Right lobe of liver (tissue), 6 donors: ENCODE results near the gene SF3A1. TPM values are rescaled to one million over a fixed set of nuclear protein-coding genes. Genes with fewer than 3 reads are reported as not detected.

Experiments
- ATAC-seq, 4 donors: fragments of 200-7000 bp; cut with Tn5 transposase; one replicate each; pipeline ENCODE4 v1.9.1; 2020; ENCODE audit warnings: mild to moderate bottlenecking in 4 of 4, moderate library complexity in 4 of 4
- DNase-seq, 3 donors: peaks; one replicate each; pipeline ENCODE4 v3.0.0-alpha.2; 2020
- H3K27ac ChIP-seq, 3 donors: fragments of 200-600 bp; one replicate each; pipeline ENCODE4 v1.8.0; 2022
- H3K27me3 ChIP-seq, 2 donors: fragments of 200-600 bp; one replicate each; pipeline ENCODE4 v1.8.0; 2022
- H3K36me3 ChIP-seq, 4 donors: fragments of 200-600 bp; sonication (generic) in 1 of 4; one replicate each; pipeline versions ENCODE4 v1.5.1 to v1.8.0; 2017 to 2022; ENCODE audit warnings: control low read depth in 1 of 4
- H3K4me1 ChIP-seq, 4 donors: fragments of 200-600 bp; sonication (generic) in 1 of 4; one replicate each; pipeline versions ENCODE4 v1.5.1 to v1.8.0; 2017 to 2022; ENCODE audit warnings: control low read depth in 1 of 4
- H3K4me3 ChIP-seq, 3 donors: fragments of 200-600 bp; one replicate each; pipeline ENCODE4 v1.8.0; 2022
- H3K9me3 ChIP-seq, 4 donors: fragments of 200-600 bp; sonication (generic) in 1 of 4; one replicate each; pipeline versions ENCODE4 v1.5.1 to v1.8.0; 2017 to 2022; ENCODE audit warnings: control low read depth in 1 of 4
- CTCF ChIP-seq, 4 donors: fragments of 200-600 bp in 3 of 4; fragments of 450-650 bp in 1 of 4; IDR thresholded peaks; one replicate each; pipeline versions ENCODE4 v1.5.1 to v1.8.0; 2016 to 2022; ENCODE audit warnings: antibody characterized with exemption in 4 of 4, mild to moderate bottlenecking in 2 of 4
- POLR2A ChIP-seq: fragments of 450-650 bp; IDR thresholded peaks from one replicate; pipeline ENCODE4 v1.6.1; 2017; ENCODE audit warnings: antibody characterized with exemption, mild to moderate bottlenecking
- WGBS: methylation state at CpG from one replicate; pipeline ENCODE4 v1.1.6; 2018; ENCODE audit warnings: low coverage, low lambda C conversion rate; ENCODE audit not compliant: insufficient coverage; ENCODE audit errors: missing lambda C conversion rate; 5-methylcytosine and 5-hydroxymethylcytosine counted together
- intact Hi-C, 2 donors: fragments of 100-400 bp; cut with DNase I; formaldehyde crosslinking; loops; one replicate each; pipeline versions ENCODE4 v1.11.2 to v1.14.1; 2022
- total RNA-seq, 6 experiments: library from RNA; depleted of rRNA in 2 of 6; stranded (reverse); fragments of >200 nt in 2 of 6; fragmentation: NEBNext Ultra II Directional in 3 of 6; extraction: Animal tissue kit (Norgen Biotek cat#: 25700) in 3 of 6; gene quantifications; one replicate each; pipeline versions ENCODE4 v1.1.0 to v1.2.4, GENCODE V29; 2016 to 2023
- donor health status: DM: no; HTN: yes; CAD: no.
- donor health status: DM: no; HTN: no; CAD: no.
- donor health status: DM: no; HTN: no; CAD: no.
- donor health status: DM: no; HTN: yes; CAD: no.
- donor health status: DM: no; HTN: yes; CAD: no.

Gene SF3A1
- total RNA-seq, 6 experiments from 2014 or later, result 42.6 to 72.8 (median 66.5) TPM

DNA sequence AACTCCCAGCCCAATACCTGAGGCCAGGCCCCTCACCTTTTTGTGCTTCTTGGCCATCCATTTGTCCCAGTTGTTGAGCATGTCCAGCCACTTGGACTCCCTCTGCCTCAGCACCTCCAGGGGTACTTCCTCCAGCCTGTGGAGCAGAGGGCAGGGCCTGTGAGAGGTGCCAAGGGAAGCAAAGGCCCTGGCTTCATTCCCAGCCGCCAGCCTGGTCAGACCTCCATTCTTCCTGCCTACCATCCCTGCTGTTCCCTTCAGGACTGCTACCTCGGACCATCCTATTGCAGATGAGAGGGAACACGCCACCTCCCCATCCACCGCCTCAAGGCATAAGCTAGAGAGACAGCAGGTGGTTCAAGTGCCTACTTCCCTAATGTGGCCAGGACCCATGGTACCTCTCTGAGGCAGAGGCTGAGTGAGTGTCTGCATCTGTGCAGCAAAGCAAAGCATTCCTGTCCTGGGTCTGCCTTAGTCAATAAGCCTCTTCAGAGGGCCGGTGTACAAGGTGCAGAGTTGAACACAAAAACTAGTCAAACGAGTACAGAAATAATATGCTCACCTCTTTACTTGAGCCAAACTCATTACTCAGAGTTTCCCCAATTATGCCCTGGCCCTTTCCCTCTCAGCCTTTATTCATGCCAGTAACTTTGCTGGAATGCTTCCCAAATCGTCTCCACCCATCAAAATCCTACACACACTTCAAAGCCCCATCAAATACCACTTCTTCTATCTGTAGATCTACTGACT lies 52.0 kb downstream of the SF3A1 start:
- DNase-seq (peak in 1 of 3 donors; percentile 51), ATAC-seq (peak in 2 of 4 donors; percentile 2 to 8)
- Histone ChIP-seq H3K27ac (peak overlapping the region; percentile 23 to 66 (median 44)), H3K27me3 (no peaks in the 10 kb centered on the region), H3K4me1 (peaks cover 0 to 49% (median 0%) of the 10 kb centered on the region in 4 donors), H3K36me3 (peaks cover 0 to 29% (median under 1%) of the 10 kb centered on the region in 4 donors), H3K9me3 (no peaks in the 10 kb centered on the region), H3K4me3 (no peak overlapping the region)
- 59% methylated on average over 5 of the region's 7 CpGs for WGBS
- TF ChIP-seq CTCF (IDR thresholded peaks at IDR 0.05), result no peak
- TF ChIP-seq POLR2A, result no peak
- intact Hi-C loops, result no loop called here

GRCh38 chr22:30302810-30303138 lies 53.9 kb downstream of the SF3A1 start:
- Histone ChIP-seq H3K36me3 (peaks cover 0 to 42% (median 9%) of the 10 kb centered on the region in 4 donors), H3K4me1 (peaks cover 0 to 34% (median 0%) of the 10 kb centered on the region in 4 donors), H3K27ac (peak overlapping the region in 2 of 3 donors; percentile 21 to 55), H3K4me3 (no peak overlapping the region), H3K9me3 (no peaks in the 10 kb centered on the region), H3K27me3 (no peaks in the 10 kb centered on the region)
- TF ChIP-seq POLR2A (no peak), CTCF (IDR thresholded peaks at IDR 0.05) (no peak)
- ATAC-seq (no peak), DNase-seq (no peak)
- WGBS, result 67% methylated on average over 3 of the region's 5 CpGs
- intact Hi-C loops, result no loop called here

GRCh38 chr22:30301995-30302809 lies 54.5 kb downstream of the SF3A1 start:
- peak in 2 of 3 donors; percentile 54 to 65 for DNase-seq
- peaks cover 0 to 46% (median 9%) of the 10 kb centered on the region in 4 donors for H3K36me3 ChIP-seq
- H3K4me3 ChIP-seq, result no peak overlapping the region
- peak overlapping the region; percentile 21 to 55 (median 34) for H3K27ac ChIP-seq
- TF ChIP-seq CTCF (IDR thresholded peaks at IDR 0.05), result no peak
- no peak for TF ChIP-seq POLR2A
- no peaks in the 10 kb centered on the region for H3K27me3 ChIP-seq
- H3K4me1 ChIP-seq, result peaks cover 0 to 29% (median 0%) of the 10 kb centered on the region in 4 donors
- peak in 3 of 4 donors; percentile 24 to 46 (median 36) for ATAC-seq
- intact Hi-C loops, result no loop called here
- WGBS, result 64% methylated on average over 3 of the region's 9 CpGs
- H3K9me3 ChIP-seq, result no peaks in the 10 kb centered on the region

DNA sequence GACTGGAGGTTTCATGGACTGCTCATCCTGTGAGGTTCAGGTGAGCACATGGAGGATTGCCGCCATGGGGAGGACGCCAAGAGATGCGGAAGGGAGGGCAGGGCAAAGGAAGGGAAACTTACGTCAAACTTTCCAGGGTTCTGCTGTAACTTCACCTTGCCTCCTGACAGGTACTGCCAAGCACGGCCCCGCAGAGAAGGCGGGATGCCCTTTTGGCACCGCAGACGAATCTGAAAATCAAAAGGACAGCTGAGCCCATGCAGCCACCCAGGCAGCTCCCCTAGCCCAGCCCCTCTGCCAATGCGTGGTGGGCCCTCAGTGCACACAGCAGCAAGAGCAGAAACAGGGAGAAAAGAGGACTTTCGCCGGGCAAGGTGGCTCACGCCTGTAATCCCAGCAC lies 57.4 kb downstream of the SF3A1 start:
- intact Hi-C loops, result no loop called here
- DNase-seq, result no peak
- TF ChIP-seq POLR2A (no peak), CTCF (IDR thresholded peaks at IDR 0.05) (no peak)
- Histone ChIP-seq H3K9me3 (no peaks in the 10 kb centered on the region), H3K27ac (no peak overlapping the region), H3K36me3 (peaks cover 0 to 73% (median 11%) of the 10 kb centered on the region in 4 donors), H3K4me3 (no peak overlapping the region), H3K4me1 (peaks cover 0 to 2% (median 0%) of the 10 kb centered on the region in 4 donors), H3K27me3 (no peaks in the 10 kb centered on the region)
- no peak for ATAC-seq
- WGBS, result 81% methylated on average over 4 of the region's 13 CpGs
